Stimulated activated CD4-positive, alpha-beta T cell treated with anti-CD3 and anti-CD28 coated beads, Interleukin-15, amount 100 ng/mL, for 24 hours (primary cell): ENCODE data around the gene EOMES.
"Not testable (repeated sequence)": the region's sequence is repeated elsewhere in the genome, so short reads cannot be mapped to it uniquely, and the experiment has no call there.

Experiments used
- DNase-seq: peaks from one replicate; pipeline ENCODE4 v3.0.0-alpha.2; 2020

The EOMES gene

GRCh38 chr3:27721717-27722564, at the start of gene EOMES:
Gene EOMES, minus strand, starts transcription at chr3:27722323. Its CDS starts 29 bp downstream, at chr3:27722294.
- peak; percentile 77 for DNase-seq

GRCh38 chr3:27770384-27770783, 48.3 kb upstream of the EOMES start:
- not testable (repeated sequence) for DNase-seq

- DNase-seq: no peak
These were observed 44.9 kb upstream of the EOMES start for GRCh38 chr3:27767000-27767399.

- peak; percentile 17 for DNase-seq
These were observed 36.0 kb upstream of the EOMES start for GRCh38 chr3:27758083-27758482.

GRCh38 chr3:27756877-27757276, 34.8 kb upstream of the EOMES start:
- no peak for DNase-seq

GRCh38 chr3:27752926-27753325, 30.8 kb upstream of the EOMES start:
- no peak for DNase-seq

- no peak for DNase-seq
These were observed 27.5 kb upstream of the EOMES start for GRCh38 chr3:27749643-27750042.

- DNase-seq: no peak
These were observed 24.7 kb upstream of the EOMES start for GRCh38 chr3:27746838-27747237.

- no peak for DNase-seq
These were observed 18.7 kb upstream of the EOMES start for GRCh38 chr3:27740854-27741253.

GRCh38 chr3:27737091-27737490, 15.0 kb upstream of the EOMES start:
- DNase-seq: no peak

GRCh38 chr3:27730774-27731659, 8.9 kb upstream of the EOMES start:
- DNase-seq: no peak

GRCh38 chr3:27729748-27730611, 7.9 kb upstream of the EOMES start:
- DNase-seq: peak; percentile 53

- DNase-seq: no peak
These were observed 7.2 kb upstream of the EOMES start for GRCh38 chr3:27729325-27729724.

- peak; percentile 50 for DNase-seq
These were observed 6.3 kb upstream of the EOMES start for GRCh38 chr3:27728195-27729087.

GRCh38 chr3:27726240-27726639, 4.1 kb upstream of the EOMES start:
- no peak for DNase-seq

- DNase-seq: no peak
These were observed 2.5 kb upstream of the EOMES start for GRCh38 chr3:27724459-27725197.

GRCh38 chr3:27723815-27724458, 1.8 kb upstream of the EOMES start:
- peak; percentile 19 for DNase-seq

- DNase-seq: no peak
These were observed 1.3 kb upstream of the EOMES start for GRCh38 chr3:27723456-27723814.

GRCh38 chr3:27723001-27723445, 900 bp upstream of the EOMES start:
- peak; percentile 26 for DNase-seq
